Measurements from ENCODE around the gene WDR59. TPM values are rescaled to one million over a fixed set of nuclear protein-coding genes. Genes with fewer than 3 reads are reported as not detected.

The WDR59 gene
- total RNA-seq, 2 experiments from 2014 or later = 26.3 to 80.3 TPM

DNA sequence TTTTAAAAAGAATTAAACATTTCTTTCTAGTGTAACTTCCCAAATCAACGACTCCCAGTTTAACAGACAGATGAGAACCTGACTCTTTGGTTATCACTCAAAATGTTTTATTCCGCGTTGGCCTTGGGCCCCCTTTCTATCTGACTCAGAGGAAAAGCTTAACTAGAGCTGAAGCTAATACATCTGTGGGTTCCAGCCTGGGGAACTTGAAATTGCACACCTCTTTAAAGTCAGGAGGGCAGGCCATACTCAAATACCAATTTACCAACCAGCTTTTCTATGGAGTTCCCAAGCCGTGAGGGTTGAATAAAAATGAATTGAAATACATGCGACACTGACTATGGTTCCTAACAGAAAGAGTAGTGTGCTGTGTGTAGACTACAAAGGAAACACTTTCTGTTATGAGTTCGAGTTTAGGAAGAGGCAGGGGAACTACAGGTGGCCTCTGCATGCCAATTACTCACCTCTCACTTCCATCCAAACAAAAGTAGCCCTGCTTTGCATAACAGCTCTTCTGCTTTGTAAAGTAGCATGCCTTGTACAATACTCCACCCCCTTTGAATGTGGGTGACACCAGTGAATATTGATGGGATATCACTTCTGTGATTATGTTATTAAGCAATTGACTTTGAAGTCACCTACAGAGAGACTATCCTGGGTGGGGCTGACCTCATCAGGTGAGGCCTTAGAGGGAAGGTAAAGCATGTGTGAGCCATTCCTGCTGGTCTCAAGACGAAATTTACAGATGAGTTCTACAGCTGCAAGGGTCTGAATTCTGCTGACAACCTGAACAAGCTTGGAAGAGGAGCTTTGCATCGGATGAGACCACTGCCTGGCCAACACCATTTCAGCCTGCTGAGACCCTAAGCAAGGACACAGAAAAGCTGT lies 92.1 kb downstream of the WDR59 start:
- H3K4me3 ChIP-seq (ENCODE audit: low read depth, low read length, poor library complexity, severe bottlenecking) = no peak overlapping the region
- no peak for TF ChIP-seq EZH2phosphoT487 (IDR thresholded peaks at IDR 0.05; ENCODE audit: borderline replicate concordance, low read depth, low read length)
- no peaks in the 10 kb centered on the region for H3K9me3 ChIP-seq (ENCODE audit: low read length)
- H3K4me1 ChIP-seq (ENCODE audit: insufficient read depth, low read length, poor library complexity, severe bottlenecking) = no peaks in the 10 kb centered on the region
- CTCF ChIA-PET (ENCODE audit: unreplicated experiment) = no interaction called here
- no TSS peak for BruUV-seq (replicated peaks)
- no peak overlapping the region for H3K4me2 ChIP-seq (ENCODE audit: low read length)
- no peak overlapping the region for H3K27ac ChIP-seq (ENCODE audit: low read depth, low read length, poor library complexity, severe bottlenecking)
- POLR2A ChIA-PET = interaction anchor here (1.0 kb wide), 1 partner anchor 11 kb away, joined by 3 read pairs; no protein-coding TSS in a partner anchor
- no peaks in the 10 kb centered on the region for H4K20me1 ChIP-seq (ENCODE audit: insufficient read depth, low read length)
- no peaks in the 10 kb centered on the region for H3K79me2 ChIP-seq (ENCODE audit: insufficient read depth, low read depth, low read length)
- H2AFZ ChIP-seq (ENCODE audit: low read length) = no peak overlapping the region
- H3K9me2 ChIP-seq (ENCODE audit: insufficient read depth, low read length) = no peaks in the 10 kb centered on the region
- H3K36me3 ChIP-seq (ENCODE audit: insufficient read depth, low read length) = peaks cover 63% of the 10 kb centered on the region
- DNase-seq (ENCODE audit: low spot score) = no peak
- intact Hi-C loops (cut with micrococcal nuclease; ENCODE audit: unreplicated experiment) = no loop called here

DNA sequence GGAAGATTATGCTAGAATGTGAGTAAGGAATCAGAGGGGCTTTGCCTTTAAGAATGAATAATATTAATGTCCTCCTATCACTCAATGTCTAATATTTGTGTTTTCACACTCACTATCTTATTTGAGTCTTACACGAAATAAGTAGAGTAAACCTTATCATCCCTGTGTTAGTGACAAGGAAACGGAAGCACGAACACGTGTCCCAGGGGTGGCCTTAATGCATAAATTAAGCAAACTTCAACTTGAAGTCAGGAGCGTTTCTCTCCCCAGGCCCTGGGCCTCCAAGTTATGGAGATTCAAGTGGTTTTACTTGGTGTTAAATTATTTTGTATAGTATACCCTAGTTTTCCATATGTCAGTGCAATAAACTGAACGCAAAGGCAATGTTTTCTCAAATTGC lies 96.0 kb downstream of the WDR59 start:
- H3K9me3 ChIP-seq (ENCODE audit: low read length) = no peaks in the 10 kb centered on the region
- H3K4me2 ChIP-seq (ENCODE audit: low read length) = no peak overlapping the region
- no peak overlapping the region for H3K4me3 ChIP-seq (ENCODE audit: low read depth, low read length, poor library complexity, severe bottlenecking)
- BruUV-seq (replicated peaks) = no TSS peak
- TF ChIP-seq EZH2phosphoT487 (IDR thresholded peaks at IDR 0.05; ENCODE audit: borderline replicate concordance, low read depth, low read length) = no peak
- TF ChIP-seq, protein P1, sequence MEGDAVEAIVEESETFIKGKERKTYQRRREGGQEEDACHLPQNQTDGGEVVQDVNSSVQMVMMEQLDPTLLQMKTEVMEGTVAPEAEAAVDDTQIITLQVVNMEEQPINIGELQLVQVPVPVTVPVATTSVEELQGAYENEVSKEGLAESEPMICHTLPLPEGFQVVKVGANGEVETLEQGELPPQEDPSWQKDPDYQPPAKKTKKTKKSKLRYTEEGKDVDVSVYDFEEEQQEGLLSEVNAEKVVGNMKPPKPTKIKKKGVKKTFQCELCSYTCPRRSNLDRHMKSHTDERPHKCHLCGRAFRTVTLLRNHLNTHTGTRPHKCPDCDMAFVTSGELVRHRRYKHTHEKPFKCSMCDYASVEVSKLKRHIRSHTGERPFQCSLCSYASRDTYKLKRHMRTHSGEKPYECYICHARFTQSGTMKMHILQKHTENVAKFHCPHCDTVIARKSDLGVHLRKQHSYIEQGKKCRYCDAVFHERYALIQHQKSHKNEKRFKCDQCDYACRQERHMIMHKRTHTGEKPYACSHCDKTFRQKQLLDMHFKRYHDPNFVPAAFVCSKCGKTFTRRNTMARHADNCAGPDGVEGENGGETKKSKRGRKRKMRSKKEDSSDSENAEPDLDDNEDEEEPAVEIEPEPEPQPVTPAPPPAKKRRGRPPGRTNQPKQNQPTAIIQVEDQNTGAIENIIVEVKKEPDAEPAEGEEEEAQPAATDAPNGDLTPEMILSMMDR (conservative IDR thresholded peaks at IDR 0.05; ENCODE audit: low read length) = no peak
- H2AFZ ChIP-seq (ENCODE audit: low read length) = no peak overlapping the region
- no peaks in the 10 kb centered on the region for H3K9me2 ChIP-seq (ENCODE audit: insufficient read depth, low read length)
- H3K27ac ChIP-seq (ENCODE audit: low read depth, low read length, poor library complexity, severe bottlenecking) = no peak overlapping the region
- no peaks in the 10 kb centered on the region for H3K79me2 ChIP-seq (ENCODE audit: insufficient read depth, low read depth, low read length)
- H3K36me3 ChIP-seq (ENCODE audit: insufficient read depth, low read length) = peaks cover 80% of the 10 kb centered on the region
- intact Hi-C loops (cut with micrococcal nuclease; ENCODE audit: unreplicated experiment) = no loop called here
- ChIA-PET POLR2A (interaction anchor here (0.8 to 1.0 kb wide), 2 partner anchors 8 to 96 kb away, joined by 3 to 5 read pairs; partner anchors contain the start of gene WDR59), CTCF (ENCODE audit: unreplicated experiment) (no interaction called here)
- no peaks in the 10 kb centered on the region for H4K20me1 ChIP-seq (ENCODE audit: insufficient read depth, low read length)
- no peak for DNase-seq (ENCODE audit: low spot score)
- H3K4me1 ChIP-seq (ENCODE audit: insufficient read depth, low read length, poor library complexity, severe bottlenecking) = no peaks in the 10 kb centered on the region

DNA sequence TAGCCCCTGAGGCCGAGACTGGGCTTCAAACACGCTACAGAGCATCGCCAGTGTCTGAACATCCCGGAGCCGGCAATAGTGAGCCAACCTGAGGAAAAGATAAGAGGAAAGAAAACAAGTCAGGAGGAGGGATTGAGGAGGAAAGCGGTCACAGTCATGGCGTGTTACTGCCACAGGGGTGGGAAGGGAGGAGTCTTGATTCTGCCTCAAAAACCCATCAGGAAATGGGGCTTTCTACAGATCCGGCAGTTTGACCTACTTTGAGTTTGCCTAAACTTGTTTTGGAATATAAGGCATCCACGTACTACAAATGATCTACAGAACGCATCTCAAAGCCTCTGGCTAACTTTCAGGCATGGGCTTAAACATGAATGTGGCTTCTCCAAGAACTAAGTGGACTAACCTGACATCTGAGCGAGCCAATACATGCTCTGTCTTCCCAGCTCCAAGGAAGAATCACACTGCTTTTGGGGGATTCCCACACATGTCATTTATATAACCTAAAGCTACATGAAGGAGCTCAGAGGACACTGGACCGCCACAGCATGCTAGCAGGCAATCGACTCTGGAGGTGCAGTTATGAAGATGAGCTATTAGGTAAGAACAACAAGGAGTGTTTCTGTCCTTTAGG lies 96.6 kb downstream of the WDR59 start:
- Histone ChIP-seq H3K4me3 (ENCODE audit: low read depth, low read length, poor library complexity, severe bottlenecking) (no peak overlapping the region), H3K4me1 (ENCODE audit: insufficient read depth, low read length, poor library complexity, severe bottlenecking) (no peaks in the 10 kb centered on the region), H2AFZ (ENCODE audit: low read length) (no peak overlapping the region), H3K4me2 (ENCODE audit: low read length) (no peak overlapping the region), H4K20me1 (ENCODE audit: insufficient read depth, low read length) (no peaks in the 10 kb centered on the region), H3K36me3 (ENCODE audit: insufficient read depth, low read length) (peaks cover 80% of the 10 kb centered on the region), H3K9me2 (ENCODE audit: insufficient read depth, low read length) (no peaks in the 10 kb centered on the region), H3K79me2 (ENCODE audit: insufficient read depth, low read depth, low read length) (no peaks in the 10 kb centered on the region), H3K9me3 (ENCODE audit: low read length) (no peaks in the 10 kb centered on the region), H3K27ac (ENCODE audit: low read depth, low read length, poor library complexity, severe bottlenecking) (no peak overlapping the region)
- intact Hi-C loops (cut with micrococcal nuclease; ENCODE audit: unreplicated experiment) = no loop called here
- no peak for TF ChIP-seq EZH2phosphoT487 (IDR thresholded peaks at IDR 0.05; ENCODE audit: borderline replicate concordance, low read depth, low read length)
- TF ChIP-seq, protein P1 (conservative IDR thresholded peaks at IDR 0.05; ENCODE audit: low read length) = no peak
- ChIA-PET CTCF (ENCODE audit: unreplicated experiment) (interaction anchor here (0.6 kb wide), 1 partner anchor 1830 kb away, joined by 7 read pairs; no protein-coding TSS in a partner anchor), POLR2A (interaction anchor here (0.8 kb wide), 1 partner anchor 97 kb away, joined by 5 read pairs; the partner anchor contains the start of gene WDR59)
- BruUV-seq (replicated peaks) = no TSS peak
- DNase-seq (ENCODE audit: low spot score) = no peak
